ENCODE measurements around the gene FBXW10. TPM values are rescaled to one million over a fixed set of nuclear protein-coding genes. Genes with fewer than 3 reads are reported as not detected.
A peak's percentile ranks its signal among the peaks of the same experiment; 100 is the strongest.
"Not testable (repeated sequence)": the region's sequence is repeated elsewhere in the genome, so short reads cannot be mapped to it uniquely, and the experiment has no call there.

FBXW10 gene
- total and polyA plus RNA-seq, 7 donors: 0.07 to 1.3 (median 0.35) TPM

- H3K4me3 ChIP-seq; H3K4me1 ChIP-seq; H3K27ac ChIP-seq; DNase-seq; intact Hi-C loops (cut with DNase I); H3K36me3 ChIP-seq (ENCODE audit: insufficient read depth in 1 of 2, low read depth in 1 of 2); H3K27me3 ChIP-seq (ENCODE audit: insufficient read depth in 3 of 3, low read length in 2 of 3); ATAC-seq; H3K9me3 ChIP-seq: not testable (repeated sequence)
- 76 to 87% (median 87%) methylated on average over 1 of the region's 1 CpG for WGBS, 3 donors
Measured at GRCh38 chr17:18785933-18786332, 42.1 kb downstream of the FBXW10 start.

GRCh38 chr17:18786890-18787289 is 43.0 kb downstream of the FBXW10 start:
- H3K9me3 ChIP-seq; ATAC-seq; H3K27ac ChIP-seq; intact Hi-C loops (cut with DNase I); H3K27me3 ChIP-seq (ENCODE audit: insufficient read depth in 3 of 3, low read length in 2 of 3); H3K4me3 ChIP-seq; DNase-seq; H3K4me1 ChIP-seq: not testable (repeated sequence)
- H3K36me3 ChIP-seq (ENCODE audit: insufficient read depth in 1 of 2, low read depth in 1 of 2): peaks cover 0 to 12% of the 10 kb centered on the region in 2 donors
- 77 to 82% (median 79%) methylated on average over 4 of the region's 5 CpGs for WGBS, 3 donors

- peak in 3 of 4 donors; percentile 54 to 74 (median 63) for ATAC-seq
- WGBS, 3 donors: 67% methylated on average over 1 of the region's 1 CpG; no CpG with 5 or more reads in 2 of the 3 donors
- H3K27me3 ChIP-seq (ENCODE audit: insufficient read depth in 3 of 3, low read length in 2 of 3); DNase-seq; intact Hi-C loops (cut with DNase I); H3K9me3 ChIP-seq; H3K4me1 ChIP-seq; H3K27ac ChIP-seq; H3K4me3 ChIP-seq: not testable (repeated sequence)
- H3K36me3 ChIP-seq (ENCODE audit: insufficient read depth in 1 of 2, low read depth in 1 of 2): peaks cover 0 to 35% of the 10 kb centered on the region in 2 donors
- peak; percentile 5 for TF ChIP-seq CTCF (IDR thresholded peaks at IDR 0.05)
Measured at GRCh38 chr17:18791402-18791801, 47.5 kb downstream of the FBXW10 start.

GRCh38 chr17:18794841-18795240 is 51.0 kb downstream of the FBXW10 start:
- 67 to 73% (median 68%) methylated on average over 4 of the region's 4 CpGs for WGBS, 3 donors
- ATAC-seq; H3K4me3 ChIP-seq; DNase-seq; H3K4me1 ChIP-seq; H3K27me3 ChIP-seq (ENCODE audit: insufficient read depth in 3 of 3, low read length in 2 of 3); intact Hi-C loops (cut with DNase I); H3K27ac ChIP-seq; H3K9me3 ChIP-seq: not testable (repeated sequence)
- peaks cover 0 to 57% of the 10 kb centered on the region in 2 donors for H3K36me3 ChIP-seq (ENCODE audit: insufficient read depth in 1 of 2, low read depth in 1 of 2)

GRCh38 chr17:18796887-18797286 is 53.0 kb downstream of the FBXW10 start:
- DNase-seq; H3K9me3 ChIP-seq; ATAC-seq; H3K27ac ChIP-seq; H3K4me3 ChIP-seq; H3K4me1 ChIP-seq; intact Hi-C loops (cut with DNase I); H3K27me3 ChIP-seq (ENCODE audit: insufficient read depth in 3 of 3, low read length in 2 of 3): not testable (repeated sequence)
- H3K36me3 ChIP-seq (ENCODE audit: insufficient read depth in 1 of 2, low read depth in 1 of 2): peaks cover 0 to 67% of the 10 kb centered on the region in 2 donors

GRCh38 chr17:18803458-18804245 is 59.8 kb downstream of the FBXW10 start:
- H3K9me3 ChIP-seq; DNase-seq; intact Hi-C loops (cut with DNase I); ATAC-seq; H3K4me1 ChIP-seq; H3K27me3 ChIP-seq (ENCODE audit: insufficient read depth in 3 of 3, low read length in 2 of 3); H3K4me3 ChIP-seq; H3K27ac ChIP-seq: not testable (repeated sequence)
- WGBS, 3 donors: 72 to 73% (median 72%) methylated on average over 7 of the region's 7 CpGs
- H3K36me3 ChIP-seq (ENCODE audit: insufficient read depth in 1 of 2, low read depth in 1 of 2): peaks cover 0 to 79% of the 10 kb centered on the region in 2 donors

GRCh38 chr17:18815924-18816323 is 72.1 kb downstream of the FBXW10 start:
- H3K4me1 ChIP-seq; H3K27ac ChIP-seq; H3K9me3 ChIP-seq; ATAC-seq; intact Hi-C loops (cut with DNase I); DNase-seq; H3K4me3 ChIP-seq; H3K27me3 ChIP-seq (ENCODE audit: insufficient read depth in 3 of 3, low read length in 2 of 3); H3K36me3 ChIP-seq (ENCODE audit: insufficient read depth in 1 of 2, low read depth in 1 of 2): not testable (repeated sequence)
- 62 to 67% (median 64%) methylated on average over 3 of the region's 3 CpGs for WGBS, 3 donors
